ENCODE measurements around the gene SUMF1.

GRCh38 chr3:4373669-4374068 is 93.4 kb downstream of the SUMF1 start:
- TF ChIP-seq RBM39 (IDR thresholded peaks at IDR 0.05; ENCODE audit: low read depth, low read length, poor library complexity, severe bottlenecking) (no peak), HMGXB4 (CRISPR knock-in tag; IDR thresholded peaks at IDR 0.05; ENCODE audit: borderline replicate concordance in 1 of 2, low read depth in 1 of 2) (no peak), ZNF761 (CRISPR knock-in tag; conservative IDR thresholded peaks at IDR 0.05) (no peak), ZNF580 (CRISPR knock-in tag; IDR thresholded peaks at IDR 0.05; ENCODE audit: borderline replicate concordance, low read depth) (no peak), BHLHE40 (IDR thresholded peaks at IDR 0.05; ENCODE audit: low read length) (no peak), ATF2 (CRISPR knock-in tag; IDR thresholded peaks at IDR 0.05) (no peak), CEBPB (IDR thresholded peaks at IDR 0.05; ENCODE audit: borderline replicate concordance, low read depth, low read length) (no peak), ATF1 (CRISPR knock-in tag; IDR thresholded peaks at IDR 0.05) (no peak), BRCA1 (CRISPR knock-in tag; IDR thresholded peaks at IDR 0.05) (no peak), MIER3 (CRISPR knock-in tag; IDR thresholded peaks at IDR 0.05; ENCODE audit: borderline replicate concordance) (no peak), AFF4 (CRISPR knock-in tag; IDR thresholded peaks at IDR 0.05) (no peak)
